HEK293 (cell line): ENCODE measurements around the gene DLGAP4.

Experiments
- CTCF ChIA-PET: fragments of 350-600 bp; formaldehyde crosslinking; extraction: SDS; loops from one replicate; lab custom pipeline; 2021; ENCODE audit warnings: antibody characterized with exemption; lab: Yijun Ruan, JAX
- POLR2A ChIA-PET: fragments of 300-600 bp; formaldehyde crosslinking; extraction: SDS; loops from one replicate; lab custom pipeline; 2020; ENCODE audit warnings: antibody characterized with exemption, inconsistent platforms; lab: Yijun Ruan, JAX
- H3K27ac ChIP-seq: fragments of 200-500 bp; sonication (Bioruptor generic); 2 replicates; pipeline ENCODE4 v1.5.1; 2014; ENCODE audit warnings: low read depth, low read length, control low read depth, inconsistent platforms; ENCODE audit errors: extremely low read depth
- H3K36me3 ChIP-seq, 2 experiments: fragments of 200-500 bp in 1 of 2; sonication (Bioruptor generic) in 1 of 2; 1 replicate in 1 of 2; 2 replicates in 1 of 2; pipeline ENCODE4 v1.5.1; 2014 to 2017; ENCODE audit warnings: inconsistent platforms in 2 of 2, low read length in 2 of 2; ENCODE audit not compliant: control insufficient read depth in 2 of 2, insufficient read depth in 1 of 2
- H3K4me1 ChIP-seq: fragments of 200-500 bp; sonication (Bioruptor generic); 2 replicates; pipeline ENCODE4 v1.5.1; 2014; ENCODE audit warnings: mild to moderate bottlenecking, low read length, inconsistent platforms; ENCODE audit not compliant: control insufficient read depth, insufficient read depth
- H3K4me3 ChIP-seq: 2 replicates; pipeline ENCODE4 v1.5.1; 2011; ENCODE audit warnings: low read depth, mild to moderate bottlenecking, control low read depth, low read length, moderate library complexity
- H3K9me3 ChIP-seq: fragments of 200-500 bp; sonication (Bioruptor generic); 2 replicates; pipeline ENCODE4 v1.5.1; 2014; ENCODE audit warnings: low read depth, low read length, inconsistent platforms; ENCODE audit not compliant: control insufficient read depth, insufficient read depth
- KLF16 ChIP-seq: fragments of 450-650 bp; formaldehyde crosslinking; IDR thresholded peaks from 2 replicates; pipeline ENCODE4 v1.5.1; 2017; ENCODE audit warnings: missing biosample characterization, missing genetic modification characterization
- KLF7 ChIP-seq: fragments of 450-650 bp; formaldehyde crosslinking; IDR thresholded peaks from 2 replicates; pipeline ENCODE4 v1.5.1; 2016; ENCODE audit warnings: missing biosample characterization, missing genetic modification characterization, borderline replicate concordance
- SCRT1 ChIP-seq: fragments of 450-650 bp; formaldehyde crosslinking; IDR thresholded peaks from 2 replicates; pipeline ENCODE4 v1.5.1; 2016; ENCODE audit warnings: missing biosample characterization, missing genetic modification characterization, borderline replicate concordance
- ZBTB48 ChIP-seq: fragments of 450-650 bp; formaldehyde crosslinking; IDR thresholded peaks from 2 replicates; pipeline ENCODE4 v1.5.1; 2016; ENCODE audit warnings: missing biosample characterization, missing genetic modification characterization
- ZNF174 ChIP-seq: fragments of 450-650 bp; formaldehyde crosslinking; IDR thresholded peaks from 2 replicates; pipeline ENCODE4 v1.5.0; 2017; ENCODE audit warnings: missing biosample characterization, mild to moderate bottlenecking, missing genetic modification characterization
- ZNF175 ChIP-seq: fragments of 450-650 bp; formaldehyde crosslinking; IDR thresholded peaks from 2 replicates; pipeline ENCODE4 v1.5.1; 2016; ENCODE audit warnings: missing biosample characterization, missing genetic modification characterization
- ZNF311 ChIP-seq: fragments of 450-650 bp; formaldehyde crosslinking; IDR thresholded peaks from 2 replicates; pipeline ENCODE4 v1.5.1; 2017; ENCODE audit warnings: missing biosample characterization, missing genetic modification characterization, borderline replicate concordance
- ZNF548 ChIP-seq: fragments of 450-650 bp; formaldehyde crosslinking; IDR thresholded peaks from 2 replicates; pipeline ENCODE4 v1.5.1; 2016; ENCODE audit warnings: missing biosample characterization, missing genetic modification characterization
- ZNF623 ChIP-seq: fragments of 450-650 bp; formaldehyde crosslinking; IDR thresholded peaks from 2 replicates; pipeline ENCODE4 v1.5.1; 2016; ENCODE audit warnings: missing biosample characterization, missing genetic modification characterization
- ZNF660 ChIP-seq: fragments of 450-650 bp; IDR thresholded peaks from 2 replicates; pipeline ENCODE4 v1.5.1; 2018; ENCODE audit warnings: missing biosample characterization, mild to moderate bottlenecking, missing genetic modification characterization
- ZNF791 ChIP-seq: fragments of 450-650 bp; formaldehyde crosslinking; IDR thresholded peaks from 2 replicates; pipeline ENCODE4 v1.5.1; 2016; ENCODE audit warnings: missing biosample characterization, missing genetic modification characterization
- TF ChIP-seq, protein P1 (sequence below): fragments of 450-650 bp; formaldehyde crosslinking; IDR thresholded peaks from 2 replicates; pipeline ENCODE4 v1.5.1; 2016; ENCODE audit warnings: missing biosample characterization, missing genetic modification characterization
- TF ChIP-seq, protein P2 (sequence below): fragments of 450-650 bp; formaldehyde crosslinking; IDR thresholded peaks from 2 replicates; pipeline ENCODE4 v1.5.1; 2016; ENCODE audit warnings: missing biosample characterization, missing genetic modification characterization
- TF ChIP-seq, protein P3 (sequence below): fragments of 450-650 bp; formaldehyde crosslinking; IDR thresholded peaks from 2 replicates; pipeline ENCODE4 v1.5.1; 2016; ENCODE audit warnings: missing biosample characterization, missing genetic modification characterization
- TF ChIP-seq, protein P4 (sequence below): fragments of 450-650 bp; formaldehyde crosslinking; IDR thresholded peaks from 2 replicates; pipeline ENCODE4 v1.5.0; 2017; ENCODE audit warnings: missing biosample characterization, missing genetic modification characterization, borderline replicate concordance

DLGAP4 gene

DNA sequence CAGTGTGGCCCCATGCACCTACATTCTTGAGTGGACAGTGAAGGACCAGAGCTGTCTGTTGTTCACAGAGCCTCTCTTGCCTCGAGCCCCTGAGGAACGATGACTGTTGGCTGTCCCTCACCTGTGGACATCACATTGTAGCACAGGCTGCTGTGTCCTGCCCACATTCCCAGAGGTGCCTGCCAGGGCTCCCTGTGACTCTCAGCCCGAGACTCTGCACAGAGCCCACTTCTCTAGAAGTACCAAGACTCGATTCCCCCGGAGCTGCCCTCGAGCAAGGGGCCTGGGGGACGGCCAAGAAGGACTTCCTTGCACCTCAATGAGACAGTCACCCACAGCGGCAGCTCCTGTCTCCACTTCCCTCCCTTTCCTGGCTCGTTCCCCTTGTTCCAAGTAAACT lies 28.6 kb upstream of the DLGAP4 start:
- H3K4me3 ChIP-seq, result no peak overlapping the region
- H3K4me1 ChIP-seq, result no peaks in the 10 kb centered on the region
- H3K36me3 ChIP-seq, result no peaks in the 10 kb centered on the region
- ChIA-PET CTCF (interaction anchor here (0.8 kb wide), 2 partner anchors 121 to 160 kb away, joined by 3 to 5 read pairs; no protein-coding TSS in a partner anchor), POLR2A (no interaction called here)
- H3K9me3 ChIP-seq, result no peaks in the 10 kb centered on the region
- no peak overlapping the region for H3K27ac ChIP-seq
- TF ChIP-seq ZBTB48, result no peak
- TF ChIP-seq, protein P1, sequence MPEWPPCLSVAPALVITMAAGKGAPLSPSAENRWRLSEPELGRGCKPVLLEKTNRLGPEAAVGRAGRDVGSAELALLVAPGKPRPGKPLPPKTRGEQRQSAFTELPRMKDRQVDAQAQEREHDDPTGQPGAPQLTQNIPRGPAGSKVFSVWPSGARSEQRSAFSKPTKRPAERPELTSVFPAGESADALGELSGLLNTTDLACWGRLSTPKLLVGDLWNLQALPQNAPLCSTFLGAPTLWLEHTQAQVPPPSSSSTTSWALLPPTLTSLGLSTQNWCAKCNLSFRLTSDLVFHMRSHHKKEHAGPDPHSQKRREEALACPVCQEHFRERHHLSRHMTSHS, result no peak
- no peak for TF ChIP-seq ZNF311 (tag by site-specific recombination)
- TF ChIP-seq KLF16 (tag by site-specific recombination), result no peak

DNA sequence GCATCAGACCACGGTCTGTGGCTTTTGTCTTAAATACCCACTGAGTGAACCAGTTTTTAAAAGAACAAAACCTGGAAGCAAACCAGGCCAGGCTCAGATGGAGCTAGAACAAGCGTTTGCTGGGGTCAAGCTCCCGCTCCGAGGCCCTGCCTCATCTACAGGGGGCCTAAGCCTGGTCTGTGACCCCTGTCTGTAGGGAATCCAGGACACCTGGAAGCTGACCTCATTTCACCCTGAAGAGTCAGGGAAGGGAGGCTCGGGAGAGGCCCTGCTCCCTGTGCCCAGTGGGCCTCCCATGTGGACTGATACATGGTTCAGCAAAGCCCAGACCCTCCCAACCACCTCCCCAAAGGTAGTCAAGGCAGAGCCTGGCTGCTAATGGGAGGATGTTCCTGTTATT lies 26.8 kb upstream of the DLGAP4 start:
- no peak overlapping the region for H3K4me3 ChIP-seq
- H3K4me1 ChIP-seq, result no peaks in the 10 kb centered on the region
- no peak overlapping the region for H3K27ac ChIP-seq
- TF ChIP-seq SCRT1 (tag by site-specific recombination) (no peak), ZNF660 (no peak), ZNF175 (tag by site-specific recombination) (no peak), ZNF623 (tag by site-specific recombination) (no peak), ZNF548 (no peak), KLF7 (tag by site-specific recombination) (no peak), ZNF174 (tag by site-specific recombination) (no peak), ZNF791 (no peak)
- TF ChIP-seq, protein P2, sequence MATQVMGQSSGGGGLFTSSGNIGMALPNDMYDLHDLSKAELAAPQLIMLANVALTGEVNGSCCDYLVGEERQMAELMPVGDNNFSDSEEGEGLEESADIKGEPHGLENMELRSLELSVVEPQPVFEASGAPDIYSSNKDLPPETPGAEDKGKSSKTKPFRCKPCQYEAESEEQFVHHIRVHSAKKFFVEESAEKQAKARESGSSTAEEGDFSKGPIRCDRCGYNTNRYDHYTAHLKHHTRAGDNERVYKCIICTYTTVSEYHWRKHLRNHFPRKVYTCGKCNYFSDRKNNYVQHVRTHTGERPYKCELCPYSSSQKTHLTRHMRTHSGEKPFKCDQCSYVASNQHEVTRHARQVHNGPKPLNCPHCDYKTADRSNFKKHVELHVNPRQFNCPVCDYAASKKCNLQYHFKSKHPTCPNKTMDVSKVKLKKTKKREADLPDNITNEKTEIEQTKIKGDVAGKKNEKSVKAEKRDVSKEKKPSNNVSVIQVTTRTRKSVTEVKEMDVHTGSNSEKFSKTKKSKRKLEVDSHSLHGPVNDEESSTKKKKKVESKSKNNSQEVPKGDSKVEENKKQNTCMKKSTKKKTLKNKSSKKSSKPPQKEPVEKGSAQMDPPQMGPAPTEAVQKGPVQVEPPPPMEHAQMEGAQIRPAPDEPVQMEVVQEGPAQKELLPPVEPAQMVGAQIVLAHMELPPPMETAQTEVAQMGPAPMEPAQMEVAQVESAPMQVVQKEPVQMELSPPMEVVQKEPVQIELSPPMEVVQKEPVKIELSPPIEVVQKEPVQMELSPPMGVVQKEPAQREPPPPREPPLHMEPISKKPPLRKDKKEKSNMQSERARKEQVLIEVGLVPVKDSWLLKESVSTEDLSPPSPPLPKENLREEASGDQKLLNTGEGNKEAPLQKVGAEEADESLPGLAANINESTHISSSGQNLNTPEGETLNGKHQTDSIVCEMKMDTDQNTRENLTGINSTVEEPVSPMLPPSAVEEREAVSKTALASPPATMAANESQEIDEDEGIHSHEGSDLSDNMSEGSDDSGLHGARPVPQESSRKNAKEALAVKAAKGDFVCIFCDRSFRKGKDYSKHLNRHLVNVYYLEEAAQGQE (tag by site-specific recombination), result no peak
- TF ChIP-seq, protein P3, sequence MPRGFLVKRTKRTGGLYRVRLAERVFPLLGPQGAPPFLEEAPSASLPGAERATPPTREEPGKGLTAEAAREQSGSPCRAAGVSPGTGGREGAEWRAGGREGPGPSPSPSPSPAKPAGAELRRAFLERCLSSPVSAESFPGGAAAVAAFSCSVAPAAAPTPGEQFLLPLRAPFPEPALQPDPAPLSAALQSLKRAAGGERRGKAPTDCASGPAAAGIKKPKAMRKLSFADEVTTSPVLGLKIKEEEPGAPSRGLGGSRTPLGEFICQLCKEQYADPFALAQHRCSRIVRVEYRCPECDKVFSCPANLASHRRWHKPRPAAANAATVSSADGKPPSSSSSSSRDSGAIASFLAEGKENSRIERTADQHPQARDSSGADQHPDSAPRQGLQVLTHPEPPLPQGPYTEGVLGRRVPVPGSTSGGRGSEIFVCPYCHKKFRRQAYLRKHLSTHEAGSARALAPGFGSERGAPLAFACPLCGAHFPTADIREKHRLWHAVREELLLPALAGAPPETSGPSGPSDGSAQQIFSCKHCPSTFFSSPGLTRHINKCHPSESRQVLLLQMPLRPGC (tag by site-specific recombination), result no peak
- TF ChIP-seq, protein P4, sequence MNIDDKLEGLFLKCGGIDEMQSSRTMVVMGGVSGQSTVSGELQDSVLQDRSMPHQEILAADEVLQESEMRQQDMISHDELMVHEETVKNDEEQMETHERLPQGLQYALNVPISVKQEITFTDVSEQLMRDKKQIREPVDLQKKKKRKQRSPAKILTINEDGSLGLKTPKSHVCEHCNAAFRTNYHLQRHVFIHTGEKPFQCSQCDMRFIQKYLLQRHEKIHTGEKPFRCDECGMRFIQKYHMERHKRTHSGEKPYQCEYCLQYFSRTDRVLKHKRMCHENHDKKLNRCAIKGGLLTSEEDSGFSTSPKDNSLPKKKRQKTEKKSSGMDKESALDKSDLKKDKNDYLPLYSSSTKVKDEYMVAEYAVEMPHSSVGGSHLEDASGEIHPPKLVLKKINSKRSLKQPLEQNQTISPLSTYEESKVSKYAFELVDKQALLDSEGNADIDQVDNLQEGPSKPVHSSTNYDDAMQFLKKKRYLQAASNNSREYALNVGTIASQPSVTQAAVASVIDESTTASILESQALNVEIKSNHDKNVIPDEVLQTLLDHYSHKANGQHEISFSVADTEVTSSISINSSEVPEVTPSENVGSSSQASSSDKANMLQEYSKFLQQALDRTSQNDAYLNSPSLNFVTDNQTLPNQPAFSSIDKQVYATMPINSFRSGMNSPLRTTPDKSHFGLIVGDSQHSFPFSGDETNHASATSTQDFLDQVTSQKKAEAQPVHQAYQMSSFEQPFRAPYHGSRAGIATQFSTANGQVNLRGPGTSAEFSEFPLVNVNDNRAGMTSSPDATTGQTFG, result no peak
- H3K9me3 ChIP-seq, result no peaks in the 10 kb centered on the region
- no peaks in the 10 kb centered on the region for H3K36me3 ChIP-seq
- CTCF ChIA-PET, result interaction anchor here (1.2 kb wide), 1 partner anchor 12 kb away, joined by 3 read pairs; no protein-coding TSS in a partner anchor
- POLR2A ChIA-PET, result no interaction called here
